GM19324 (cell line): Measurements from ENCODE around the gene HSPA1B.

Experiments
- ATAC-seq: cut with Tn5 transposase; IDR thresholded peaks from one replicate; pipeline ENCODE4 v1.9.1; 2021; ENCODE audit warnings: mild to moderate bottlenecking, moderate library complexity; ENCODE audit not compliant: unreplicated experiment, low FRiP score

HSPA1B gene

DNA sequence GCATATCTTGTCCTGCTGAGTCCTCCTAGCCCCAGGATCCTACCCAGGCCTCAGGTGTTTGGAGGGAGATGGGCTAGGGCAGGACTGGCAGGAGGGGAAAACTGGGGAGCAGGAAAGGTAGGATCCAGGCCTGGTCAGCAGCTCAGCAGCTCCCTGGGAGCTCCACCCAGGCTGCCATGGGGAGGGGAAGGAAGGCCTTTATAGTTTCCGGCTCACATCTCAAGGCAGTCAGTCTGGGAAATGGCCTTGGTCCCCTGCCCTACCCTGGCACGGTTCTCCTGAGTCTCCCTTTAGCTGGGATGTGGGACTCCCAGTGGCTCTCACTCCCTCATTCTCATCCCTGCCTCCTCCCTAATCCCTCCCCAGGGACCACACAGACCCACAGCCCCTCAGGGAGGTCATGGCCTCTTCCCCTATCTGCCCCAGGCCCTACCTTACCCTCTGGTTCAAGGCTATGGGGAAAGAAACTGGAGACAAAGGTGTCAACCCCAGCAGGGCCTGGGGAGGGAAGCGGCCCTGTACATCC lies 49.6 kb downstream of the HSPA1B start:
- no peak for ATAC-seq

DNA sequence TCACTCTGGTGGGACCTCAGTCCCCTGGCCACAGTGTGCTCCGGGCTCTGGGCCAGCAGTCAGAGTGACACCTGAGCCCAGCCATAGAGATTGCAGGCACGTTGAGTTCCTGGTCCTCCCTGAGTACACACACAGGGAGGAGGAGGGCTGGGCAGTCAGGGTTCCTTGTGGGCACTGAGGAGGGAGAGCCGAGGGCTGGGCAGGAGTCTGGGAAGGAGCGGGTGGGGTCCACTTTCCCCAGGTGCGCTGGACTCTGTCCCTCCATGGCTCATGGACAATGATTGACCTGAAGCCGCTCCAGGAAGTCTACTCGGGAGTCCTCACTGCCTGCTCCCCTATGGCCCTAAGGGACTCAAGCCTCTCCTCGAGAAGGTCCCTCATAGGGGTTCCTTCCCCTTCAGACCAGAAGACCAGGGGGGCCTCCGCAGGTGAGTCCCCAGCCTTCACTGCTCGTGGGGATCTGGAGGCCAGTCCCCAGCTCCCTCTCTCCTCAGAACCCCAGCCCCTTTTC lies 50.2 kb downstream of the HSPA1B start:
- no peak for ATAC-seq

DNA sequence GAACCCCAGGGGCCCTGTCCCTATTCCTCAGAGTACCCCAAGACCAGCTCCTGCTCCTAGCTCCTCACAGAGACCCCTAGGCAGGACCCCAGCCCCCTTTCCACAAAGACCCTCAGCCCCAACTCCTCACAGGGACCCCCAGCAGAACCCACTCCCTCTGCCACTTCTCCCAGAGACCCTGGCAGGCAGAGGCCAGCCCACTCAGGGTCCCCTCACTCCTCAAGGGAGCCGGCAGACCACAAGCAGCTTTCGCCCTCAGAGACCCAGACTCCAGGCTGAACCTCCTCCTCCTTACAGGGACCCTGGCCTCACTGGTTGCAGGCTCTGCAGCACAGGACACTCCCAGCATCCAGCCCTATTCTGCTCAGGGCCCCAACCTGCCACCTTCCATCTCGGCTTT lies 50.7 kb downstream of the HSPA1B start:
- ATAC-seq, result no peak

DNA sequence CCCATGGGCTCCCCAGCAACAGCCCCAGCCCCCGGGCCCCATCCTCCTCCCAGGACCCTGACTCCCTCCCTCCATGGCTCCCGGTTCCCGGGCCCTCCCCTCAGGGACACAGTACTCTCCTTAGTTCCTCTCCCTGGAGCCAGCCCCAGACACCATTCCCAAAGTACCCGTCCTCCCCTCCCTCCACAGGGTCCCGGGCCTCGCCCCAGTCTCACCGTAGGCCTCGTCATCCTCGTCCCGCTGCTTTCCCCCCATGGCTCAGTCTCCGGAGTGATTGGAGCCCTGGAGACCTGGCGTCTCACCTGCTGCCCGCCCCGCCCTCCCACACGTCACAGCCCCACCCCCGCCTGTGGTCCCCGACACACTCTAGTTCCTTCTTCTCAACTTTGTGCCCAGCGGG lies 51.2 kb downstream of the HSPA1B start, which contains the start of gene SLC44A4:
TSS of gene SLC44A4 (minus strand) at position 272 of the 400 bp plus-strand sequence. CDS start at position 255, 17 bp downstream.
- ATAC-seq, result no peak

GRCh38 chr6:31879143-31879542 lies 51.6 kb downstream of the HSPA1B start:
- ATAC-seq, result no peak
